ENCODE data around the gene NXPE4. TPM values are rescaled to one million over a fixed set of nuclear protein-coding genes. Genes with fewer than 3 reads are reported as not detected.

NXPE4 gene
- not detected in 2 replicates for total RNA-seq (2021; fragmentation: NEBNext Ultra II Directional; extraction: Animal tissue kit (Norgen Biotek cat#: 25700))
- not detected in 2 replicates for polyA plus RNA-seq (2011; rRNA removed)
- polyA plus RNA-seq (2011; cell fraction: cytosol; rRNA removed): not detected
- not detected for polyA plus RNA-seq (2011; cell fraction: nucleus; rRNA removed)
- not detected in 4 replicates for polyA plus RNA-seq (2012, experiment 1 of 2)
- polyA plus RNA-seq (2012, experiment 2 of 2): not detected
- not detected for polyA plus RNA-seq (2013, experiment 1 of 2)
- not detected for polyA plus RNA-seq (2013, experiment 2 of 2)
- not detected in 2 replicates for polyA minus RNA-seq (2011; rRNA and poly(A)+ RNA removed)
- not detected for polyA minus RNA-seq (2011; cell fraction: cytosol; rRNA and poly(A)+ RNA removed)
- not detected for polyA minus RNA-seq (2011; cell fraction: nucleus; rRNA and poly(A)+ RNA removed)
- long read RNA-seq, experiment 1: 0 reads
- long read RNA-seq, experiment 2: 0 reads

- Histone ChIP-seq H2BK15ac (ENCODE audit: low read length) (no peak within 1 kb of the TSS), H3K23ac (ENCODE audit: insufficient read length) (no peak within 1 kb of the TSS), H4K91ac (replicated peaks; ENCODE audit: insufficient read length, low read length) (no peak within 1 kb of the TSS), H3K14ac (ENCODE audit: insufficient read length) (no peak within 1 kb of the TSS), H3K79me1 (ENCODE audit: low read depth, low read length) (no peaks in the 10 kb centered on the region), H2AK5ac (ENCODE audit: low read depth, low read length) (no peak within 1 kb of the TSS), H3K36me3 (ENCODE audit: control insufficient read depth in 2 of 4, insufficient read depth in 4 of 4, low read length in 3 of 4) (no peaks in the 10 kb centered on the region), H3K4ac (replicated peaks; ENCODE audit: insufficient read length, low read depth, low read length) (no peak within 1 kb of the TSS), H4K8ac (ENCODE audit: extremely low read depth, insufficient read depth, low read length) (no peak within 1 kb of the TSS), H3K9ac (replicated peaks in 1 of 4; ENCODE audit: extremely low read depth in 1 of 4, low read depth in 3 of 4, low read length in 3 of 4) (no peak within 1 kb of the TSS), H3K56ac (replicated peaks; ENCODE audit: insufficient read length, low read depth, low read length) (no peak within 1 kb of the TSS), H3K23me2 (ENCODE audit: low read depth, low read length) (no peaks in the 10 kb centered on the region; the same call in 1 of the 2 replicates), H4K20me1 (replicated peaks in 1 of 2; ENCODE audit: control insufficient read depth in 1 of 2, insufficient read depth in 2 of 2, low read length in 2 of 2) (no peaks in the 10 kb centered on the region), H2AFZ (ENCODE audit: low read length) (no peak within 1 kb of the TSS; the same call in 1 of the 2 replicates), H3K9me3 (ENCODE audit: insufficient read depth in 2 of 2, low read depth in 1 of 2, low read length in 1 of 2) (peaks cover 3 to 4% of the 10 kb centered on the region in 2 experiments; a peak in 2 of 4 replicates), H3K27ac (ENCODE audit: low read depth, low read length) (no peak within 1 kb of the TSS), H3K4me1 (replicated peaks in 1 of 4; ENCODE audit: control insufficient read depth in 3 of 4, insufficient read depth in 4 of 4, low read length in 3 of 4) (no peaks in the 10 kb centered on the region), H2BK20ac (ENCODE audit: low read length) (no peak within 1 kb of the TSS), H3K18ac (ENCODE audit: extremely low read depth, low read length) (no peak within 1 kb of the TSS), H2BK5ac (ENCODE audit: low read depth, low read length) (no peak within 1 kb of the TSS), H3K79me2 (ENCODE audit: control insufficient read depth in 1 of 2, insufficient read depth in 2 of 2, low read length in 2 of 2) (no peaks in the 10 kb centered on the region), H2BK120ac (replicated peaks; ENCODE audit: low read depth, low read length) (no peak within 1 kb of the TSS), H2BK12ac (ENCODE audit: low read depth, low read length) (no peak within 1 kb of the TSS), H4K5ac (ENCODE audit: insufficient read length, low read depth, low read length) (no peak within 1 kb of the TSS), H3K4me2 (ENCODE audit: insufficient read depth in 1 of 2, low read depth in 2 of 2, low read length in 2 of 2) (no peak within 1 kb of the TSS), H3K4me3 (ENCODE audit: extremely low read depth in 1 of 4, insufficient read depth in 2 of 4, low read depth in 3 of 4, low read length in 4 of 4) (no peak within 1 kb of the TSS), H3K27me3 (replicated peaks in 1 of 4; ENCODE audit: control insufficient read depth in 3 of 4, extremely low read depth in 1 of 4, insufficient read depth in 3 of 4, low read length in 3 of 4) (no peaks in the 10 kb centered on the region)
- WGBS, 2 experiments (ENCODE audit: extremely low coverage in 1 of 2, insufficient coverage in 1 of 2, insufficient read length in 1 of 2, insufficient replicate concordance in 2 of 2, low coverage in 1 of 2, low lambda C conversion rate in 2 of 2, missing lambda C conversion rate in 1 of 2): 76% methylated on average over 2 of the region's 2 CpGs; no CpG with 5 or more reads in 1 of the 2 experiments
- TF ChIP-seq CBX5 (IDR thresholded peaks at IDR 0.05; ENCODE audit: low read depth, low read length) (no peak), KDM4A (IDR thresholded peaks at IDR 0.05; ENCODE audit: low read depth, low read length, severe bottlenecking) (no peak), SRF (IDR thresholded peaks at IDR 0.05; ENCODE audit: low read depth, low read length) (no peak), POU5F1 (IDR thresholded peaks at IDR 0.05; ENCODE audit: low read depth, low read length) (no peak)
- FAIRE-seq (no peak), DNase-seq (ENCODE audit: low read depth in 1 of 2, low spot score in 2 of 2) (no peak)
- CTCF ChIA-PET (ENCODE audit: partially characterized antibody): no interaction called here
- POLR2A ChIA-PET (ENCODE audit: partially characterized antibody): no interaction called here
These were observed at the start of gene NXPE4 for GRCh38 chr11:114595571-114595970. Gene NXPE4 (minus strand): TSS chr11:114595786. CDS start chr11:114594759, 1,027 bp downstream.

All from H1 (cell line).